Stomach (tissue), 9 donors: ENCODE measurements around the gene SLIT1. TPM values are rescaled to one million over a fixed set of nuclear protein-coding genes. Genes with fewer than 3 reads are reported as not detected.

Experiments
- DNase-seq, 2 donors: peaks; one replicate each; pipeline versions ENCODE4 v3.0.0 to v3.0.0-alpha.2; 2013 to 2019
- H3K27ac ChIP-seq, 5 donors: fragments of 200-600 bp in 4 of 5; sonication (generic) in 4 of 5; one replicate each; pipeline ENCODE4 v1.5.1; 2013 to 2019; ENCODE audit warnings: mild to moderate bottlenecking in 1 of 5, moderate library complexity in 1 of 5
- H3K27me3 ChIP-seq, 3 donors: fragments of 200-600 bp; sonication (generic); one replicate each; pipeline ENCODE4 v1.5.1; 2017 to 2019; ENCODE audit warnings: mixed run types in 1 of 3
- H3K36me3 ChIP-seq, 4 donors: fragments of 200-600 bp; sonication (generic); 1 replicate in 3 of 4; 2 replicates in 1 of 4; pipeline ENCODE4 v1.5.1; 2016 to 2019
- H3K4me1 ChIP-seq, 4 donors: fragments of 200-600 bp; sonication (generic); one replicate each; pipeline ENCODE4 v1.5.1; 2016 to 2019
- H3K4me3 ChIP-seq, 4 donors: fragments of 200-600 bp; sonication (generic) in 3 of 4; one replicate each; pipeline ENCODE4 v1.5.1; 2016 to 2019; ENCODE audit warnings: mild to moderate bottlenecking in 1 of 4
- H3K9me3 ChIP-seq, 4 donors: fragments of 200-600 bp; sonication (generic); one replicate each; pipeline ENCODE4 v1.5.1; 2016 to 2019
- EP300 ChIP-seq: sonication (generic); formaldehyde crosslinking; IDR thresholded peaks from one replicate; pipeline ENCODE4 v1.6.1; 2017; ENCODE audit warnings: antibody characterized with exemption
- POLR2A ChIP-seq, 4 donors: fragments of 450-650 bp; IDR thresholded peaks; one replicate each; pipeline ENCODE4 v1.6.1; 2016; ENCODE audit warnings: antibody characterized with exemption in 4 of 4, control low read depth in 2 of 4, mild to moderate bottlenecking in 1 of 4, moderate library complexity in 1 of 4
- POLR2AphosphoS5 ChIP-seq, 3 donors: sonication (generic); formaldehyde crosslinking; IDR thresholded peaks; one replicate each; pipeline ENCODE4 v1.6.1; 2016; ENCODE audit warnings: antibody characterized with exemption in 3 of 3
- WGBS, 5 donors: extraction: QIAGEN DNeasy Blood & Tissue Kit in 3 of 5; methylation state at CpG; one replicate each; pipeline versions ENCODE4 v1.1.5 to v1.1.7; 2013 to 2018; 5-methylcytosine and 5-hydroxymethylcytosine counted together
- intact Hi-C: fragments of 100-400 bp; cut with DNase I; formaldehyde crosslinking; loops from one replicate; pipeline ENCODE4 v1.15.1; 2023; ENCODE audit warnings: low total_unique reads
- polyA plus RNA-seq, 3 donors: library from polyadenylated mRNA; stranded (reverse); fragments of 200-250 nt; gene quantifications; one replicate each; pipeline ENCODE4 v1.2.3, GENCODE V29; 2013
- total RNA-seq, 5 donors: library from RNA; depleted of rRNA; stranded (reverse); fragments of >200 nt; gene quantifications; one replicate each; pipeline versions ENCODE4 v1.1.0 to v1.2.3, GENCODE V29; 2014 to 2016
- TF ChIP-seq, protein P1 (sequence below), 7 experiments: fragments of 450-650 bp in 4 of 7; fragments of 200-600 bp in 3 of 7; sonication (generic) in 3 of 7; IDR thresholded peaks; one replicate each; pipeline ENCODE4 v1.5.1; 2016 to 2019; ENCODE audit warnings: antibody characterized with exemption in 7 of 7, control low read depth in 2 of 7, mild to moderate bottlenecking in 1 of 7
- donor health status: healthy with polysubstance abuse.
- donor health status: Bipolar disorder and iron deficiency.
- donor health status: healthy.

SLIT1 gene
- total and polyA plus RNA-seq, 8 donors = under 0.01 to 6.1 (median 0.44) TPM

DNA sequence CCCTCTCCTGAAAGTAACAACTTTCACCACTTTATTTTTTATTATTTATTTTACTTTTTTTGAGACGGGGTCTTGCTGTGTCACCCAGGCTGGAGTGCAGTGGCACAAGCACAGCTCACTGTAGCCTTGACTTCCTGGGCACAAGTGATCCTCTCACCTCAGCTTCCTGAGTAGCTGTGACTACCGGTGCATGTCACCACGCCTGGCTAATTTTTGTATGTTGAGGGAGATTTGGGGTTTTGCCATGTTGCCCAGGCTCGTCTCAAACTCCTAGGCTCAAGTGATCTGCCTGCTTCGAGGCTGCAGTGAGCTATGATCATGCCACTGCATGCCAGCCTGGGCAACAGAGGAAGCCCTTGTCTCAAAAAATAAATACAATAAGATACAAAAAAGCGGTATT is 14.9 kb upstream of the SLIT1 start:
- WGBS, 5 donors = 67 to 76% (median 71%) methylated on average over 6 of the region's 6 CpGs
- Histone ChIP-seq H3K27ac (no peak overlapping the region), H3K36me3 (no peaks in the 10 kb centered on the region), H3K4me1 (peaks cover 0 to 10% (median 8%) of the 10 kb centered on the region in 4 donors), H3K27me3 (peaks cover 0 to 70% (median 14%) of the 10 kb centered on the region in 3 donors), H3K9me3 (no peaks in the 10 kb centered on the region), H3K4me3 (no peak overlapping the region)
- TF ChIP-seq EP300 (no peak), POLR2A (IDR thresholded peaks at IDR 0.05) (no peak), POLR2AphosphoS5 (IDR thresholded peaks at IDR 0.05) (no peak)
- TF ChIP-seq, protein P1, sequence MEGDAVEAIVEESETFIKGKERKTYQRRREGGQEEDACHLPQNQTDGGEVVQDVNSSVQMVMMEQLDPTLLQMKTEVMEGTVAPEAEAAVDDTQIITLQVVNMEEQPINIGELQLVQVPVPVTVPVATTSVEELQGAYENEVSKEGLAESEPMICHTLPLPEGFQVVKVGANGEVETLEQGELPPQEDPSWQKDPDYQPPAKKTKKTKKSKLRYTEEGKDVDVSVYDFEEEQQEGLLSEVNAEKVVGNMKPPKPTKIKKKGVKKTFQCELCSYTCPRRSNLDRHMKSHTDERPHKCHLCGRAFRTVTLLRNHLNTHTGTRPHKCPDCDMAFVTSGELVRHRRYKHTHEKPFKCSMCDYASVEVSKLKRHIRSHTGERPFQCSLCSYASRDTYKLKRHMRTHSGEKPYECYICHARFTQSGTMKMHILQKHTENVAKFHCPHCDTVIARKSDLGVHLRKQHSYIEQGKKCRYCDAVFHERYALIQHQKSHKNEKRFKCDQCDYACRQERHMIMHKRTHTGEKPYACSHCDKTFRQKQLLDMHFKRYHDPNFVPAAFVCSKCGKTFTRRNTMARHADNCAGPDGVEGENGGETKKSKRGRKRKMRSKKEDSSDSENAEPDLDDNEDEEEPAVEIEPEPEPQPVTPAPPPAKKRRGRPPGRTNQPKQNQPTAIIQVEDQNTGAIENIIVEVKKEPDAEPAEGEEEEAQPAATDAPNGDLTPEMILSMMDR (IDR thresholded peaks at IDR 0.05) = no peak
- intact Hi-C loops = no loop called here
- DNase-seq = no peak

DNA sequence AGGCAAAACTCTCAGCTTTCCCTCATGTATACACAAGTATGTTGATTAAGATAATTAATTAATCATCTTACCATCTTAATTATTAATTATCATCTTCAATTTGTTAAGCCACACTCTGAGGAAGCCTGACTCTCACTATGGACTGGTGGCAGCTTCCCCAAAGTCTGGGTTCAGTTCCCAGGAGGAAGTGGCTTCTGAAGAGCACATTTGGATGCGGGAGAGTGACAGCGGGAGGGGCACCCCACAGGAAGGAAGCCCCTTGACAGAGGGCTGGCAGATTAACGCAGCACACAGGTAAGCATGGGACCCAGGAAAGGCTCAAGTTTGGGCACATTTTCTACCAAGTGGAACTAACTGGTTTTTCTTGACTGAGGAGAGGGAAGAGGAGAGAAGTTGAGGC is 13.4 kb upstream of the SLIT1 start:
- DNase-seq = no peak
- Histone ChIP-seq H3K9me3 (no peaks in the 10 kb centered on the region), H3K36me3 (no peaks in the 10 kb centered on the region), H3K27ac (no peak overlapping the region), H3K27me3 (peaks cover 0 to 67% (median 16%) of the 10 kb centered on the region in 3 donors), H3K4me3 (no peak overlapping the region), H3K4me1 (peaks cover 0 to 12% (median 9%) of the 10 kb centered on the region in 4 donors)
- intact Hi-C loops = no loop called here
- TF ChIP-seq, protein P1 (IDR thresholded peaks at IDR 0.05) = no peak
- TF ChIP-seq EP300 (no peak), POLR2AphosphoS5 (IDR thresholded peaks at IDR 0.05) (no peak), POLR2A (IDR thresholded peaks at IDR 0.05) (no peak)
- WGBS, 5 donors = 48 to 72% (median 61%) methylated on average over 3 of the region's 3 CpGs

DNA sequence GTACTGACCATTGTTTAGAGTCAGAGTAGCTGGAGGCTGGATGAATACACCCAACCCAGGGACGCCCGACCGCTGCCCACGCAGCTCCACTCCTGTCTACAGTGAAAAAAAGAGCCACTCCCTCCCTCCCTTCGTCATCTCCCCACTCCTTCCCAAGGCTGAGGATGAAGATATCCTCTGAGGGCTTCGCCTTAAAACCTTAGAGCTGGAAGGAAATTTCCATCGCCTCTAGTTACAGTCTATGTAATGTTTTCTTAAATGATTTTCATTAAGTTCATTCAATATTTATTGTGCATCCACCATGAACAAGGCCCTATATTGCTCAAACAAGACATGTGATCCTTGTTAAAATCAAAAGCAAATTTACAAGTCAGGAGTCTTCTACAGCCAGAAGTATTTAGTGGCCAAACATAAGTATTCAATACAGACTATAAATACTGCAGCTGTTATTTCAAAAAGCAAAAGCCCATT is 11.3 kb upstream of the SLIT1 start:
- TF ChIP-seq POLR2A (IDR thresholded peaks at IDR 0.05) (no peak), EP300 (no peak), POLR2AphosphoS5 (IDR thresholded peaks at IDR 0.05) (no peak)
- TF ChIP-seq, protein P1 (IDR thresholded peaks at IDR 0.05) = no peak
- Histone ChIP-seq H3K9me3 (no peaks in the 10 kb centered on the region), H3K4me3 (no peak overlapping the region), H3K27me3 (peaks cover 0 to 72% (median 16%) of the 10 kb centered on the region in 3 donors), H3K36me3 (no peaks in the 10 kb centered on the region), H3K27ac (no peak overlapping the region), H3K4me1 (peaks cover 0 to 12% (median 9%) of the 10 kb centered on the region in 4 donors)
- 48 to 64% (median 52%) methylated on average over 7 of the region's 7 CpGs for WGBS, 5 donors
- intact Hi-C loops = no loop called here
- DNase-seq = no peak

DNA sequence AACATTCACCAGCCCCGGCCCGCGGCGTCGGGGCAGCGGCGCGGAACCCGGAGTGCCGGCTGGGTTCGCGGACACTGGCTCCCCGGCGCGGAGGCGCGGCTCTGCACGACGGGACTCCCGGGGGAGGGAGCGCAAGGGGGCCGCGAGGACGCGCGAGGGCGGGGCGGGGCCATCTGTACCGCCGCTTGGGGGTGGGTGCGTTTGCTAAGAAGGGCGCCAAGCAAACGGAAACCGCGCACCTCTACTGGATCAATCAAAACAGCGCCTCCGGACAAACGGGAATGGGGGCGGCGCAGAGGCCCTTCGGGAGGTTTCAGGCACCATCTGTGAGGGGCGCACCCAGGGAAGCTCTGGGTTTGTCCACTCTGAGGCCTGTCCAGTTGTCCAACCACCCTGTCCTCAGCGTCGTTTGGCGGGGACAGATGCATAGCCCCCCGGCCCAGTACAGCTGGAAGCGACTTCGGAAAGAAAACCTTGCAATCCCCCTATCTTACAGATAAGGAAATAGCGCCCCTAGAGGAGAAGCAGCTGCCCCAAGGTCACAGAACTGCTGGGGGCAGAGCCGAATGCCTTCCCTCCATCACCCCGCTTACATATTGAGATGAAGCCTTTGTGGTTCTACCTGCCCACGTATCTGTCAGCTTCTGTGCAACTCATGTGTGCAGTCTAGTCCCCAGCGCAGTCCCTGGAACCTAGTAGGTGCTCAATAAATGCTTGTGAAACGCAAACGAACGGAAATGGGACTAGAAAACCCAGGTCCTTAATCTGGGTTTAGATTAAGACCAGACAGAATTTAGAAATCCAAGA is 10.7 kb upstream of the SLIT1 start:
- TF ChIP-seq POLR2A (IDR thresholded peaks at IDR 0.05) = no peak
- TF ChIP-seq, protein P1 (IDR thresholded peaks at IDR 0.05) = peak in 4 of 7 experiments; percentile 20 to 57 (median 49)
- no peaks in the 10 kb centered on the region for H3K9me3 ChIP-seq
- 4 to 25% (median 5%) methylated on average over 9 to 56 of the region's 56 CpGs for WGBS, 5 donors
- peak overlapping the region; percentile 39 to 56 (median 49) for H3K4me3 ChIP-seq
- DNase-seq = peak; percentile 47 to 80
- H3K36me3 ChIP-seq = no peaks in the 10 kb centered on the region
- H3K27me3 ChIP-seq = peaks cover 0 to 71% (median 16%) of the 10 kb centered on the region in 3 donors
- peaks cover 0 to 12% (median 9%) of the 10 kb centered on the region in 4 donors for H3K4me1 ChIP-seq
- no peak overlapping the region for H3K27ac ChIP-seq
- intact Hi-C loops = no loop called here
